HG03066 (cell line): Measurements from ENCODE around the gene UBASH3B.
"Not testable (repeated sequence)": the region's sequence is repeated elsewhere in the genome, so short reads cannot be mapped to it uniquely, and the experiment has no call there.

Experiments
- ATAC-seq: cut with Tn5 transposase; IDR thresholded peaks from one replicate; pipeline ENCODE4 v1.9.1; 2021; ENCODE audit warnings: low read depth; ENCODE audit not compliant: unreplicated experiment

UBASH3B gene

GRCh38 chr11:122833846-122834464 lies 178.4 kb downstream of the UBASH3B start:
- no peak for ATAC-seq

DNA sequence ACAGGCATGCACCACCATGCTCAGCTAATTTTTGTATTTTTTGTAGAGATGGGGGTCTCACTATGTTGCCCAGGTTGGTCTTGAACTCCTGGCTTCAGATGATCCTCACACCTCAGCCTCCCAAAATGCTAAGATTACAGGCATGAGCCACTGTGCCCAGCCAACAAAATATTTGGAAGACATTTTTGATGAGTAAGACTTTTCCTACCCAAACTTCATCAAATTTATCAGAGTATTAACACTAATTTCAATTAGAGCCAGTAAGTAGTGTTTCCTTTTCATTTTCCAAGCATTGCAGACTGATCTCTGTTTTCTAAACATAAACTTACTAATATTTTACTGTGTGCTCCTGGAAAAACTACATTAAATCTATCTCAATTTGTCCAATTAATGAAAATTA lies 181.4 kb downstream of the UBASH3B start:
- ATAC-seq = no peak

DNA sequence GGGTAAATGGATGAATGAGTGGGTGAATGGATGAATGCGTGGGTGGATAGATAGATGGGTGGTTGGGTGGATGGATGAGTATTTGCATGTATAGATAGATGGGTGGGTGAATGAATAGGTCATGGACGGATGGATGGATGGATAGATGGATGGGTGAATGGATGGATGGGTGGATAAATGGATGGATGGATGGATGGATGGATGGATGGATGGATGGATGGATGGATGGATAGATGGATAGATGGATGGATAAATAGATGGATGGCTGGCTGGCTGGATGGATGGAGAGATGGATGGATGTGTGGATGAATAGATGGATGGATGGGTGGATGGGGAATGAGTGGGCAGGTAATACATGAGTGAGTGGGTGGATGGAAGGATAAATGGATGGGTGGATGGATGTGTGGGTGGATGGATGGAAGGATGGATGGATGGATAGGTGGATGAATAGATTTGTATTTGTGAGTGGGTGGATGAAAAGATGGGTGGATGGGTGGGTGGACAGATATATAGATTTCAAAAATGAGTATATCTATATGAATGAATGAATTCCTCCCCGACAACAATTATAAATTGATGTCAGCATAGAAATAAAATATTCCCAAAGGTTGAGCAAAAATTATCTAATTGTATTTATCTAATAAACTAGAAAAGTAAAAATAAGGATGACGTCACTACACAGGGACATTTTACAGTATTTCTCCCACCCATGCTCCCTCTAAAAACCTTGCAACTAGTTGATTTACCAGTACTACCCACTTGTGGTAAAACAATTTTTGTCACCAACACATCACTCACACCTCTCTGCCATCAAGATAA lies 182.2 kb downstream of the UBASH3B start:
- ATAC-seq = no peak

DNA sequence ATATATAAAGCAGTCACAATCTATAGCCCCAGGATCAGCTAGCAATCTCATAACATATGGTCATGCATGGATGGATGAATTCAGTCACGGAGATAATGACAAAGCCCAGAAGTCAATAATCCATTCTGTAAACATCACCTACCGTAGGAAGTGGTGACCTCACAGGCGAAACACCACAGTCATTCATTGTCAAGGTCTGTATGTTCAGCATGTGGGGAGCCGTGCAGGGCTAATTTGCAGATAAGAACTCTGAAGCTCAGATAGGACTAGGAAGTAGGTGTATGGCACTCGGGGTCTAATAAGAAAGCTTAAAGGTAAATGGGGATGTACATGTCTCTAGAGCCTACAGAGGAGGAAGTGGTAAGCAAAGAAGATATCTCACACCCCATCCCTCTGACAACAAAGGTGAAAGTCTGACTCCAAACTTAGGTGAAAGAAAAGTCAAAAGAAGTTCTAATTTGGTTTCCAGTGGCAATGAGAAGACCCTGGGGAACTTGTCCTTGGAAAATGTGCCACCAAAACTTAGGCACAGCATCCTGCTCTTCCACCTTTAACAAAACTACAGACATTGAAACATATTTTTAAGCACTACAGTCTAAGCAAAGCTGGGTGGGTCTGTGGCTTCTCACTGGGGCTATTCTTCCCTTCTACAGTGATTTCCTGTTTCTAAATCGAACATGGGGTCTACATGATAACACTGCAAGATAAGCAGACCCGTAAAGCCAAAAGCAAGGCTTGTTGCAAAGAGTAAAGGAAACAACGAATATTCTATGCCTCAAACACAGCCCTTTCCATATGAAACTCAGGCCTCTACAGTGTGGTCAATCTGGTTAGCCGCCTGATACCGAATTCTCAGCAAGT lies 188.0 kb downstream of the UBASH3B start:
- ATAC-seq = peak; percentile 64

DNA sequence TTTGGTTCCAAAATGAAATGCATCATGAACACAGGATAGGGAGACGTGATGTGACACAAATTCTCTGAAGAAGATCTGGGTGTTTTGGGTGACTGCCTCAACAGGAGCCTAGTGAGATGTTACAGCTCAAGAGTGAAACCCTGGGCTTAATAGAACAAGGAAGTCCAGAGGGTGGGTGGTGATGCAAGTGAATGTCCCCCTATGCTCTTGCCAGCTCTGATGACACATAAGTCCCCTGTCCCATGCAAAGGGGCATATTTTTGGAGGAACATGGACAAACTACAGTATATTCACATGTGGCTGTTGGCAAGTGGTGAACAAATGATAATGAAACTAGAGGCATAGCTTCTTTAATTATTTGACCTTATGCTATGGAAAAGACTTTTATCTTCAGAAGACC lies 191.9 kb downstream of the UBASH3B start:
- ATAC-seq = no peak

GRCh38 chr11:122848186-122848585 lies 192.7 kb downstream of the UBASH3B start:
- no peak for ATAC-seq

GRCh38 chr11:122850076-122850631 lies 194.6 kb downstream of the UBASH3B start:
- no peak for ATAC-seq

GRCh38 chr11:122851366-122851966 lies 195.9 kb downstream of the UBASH3B start:
- ATAC-seq = peak; percentile 62

DNA sequence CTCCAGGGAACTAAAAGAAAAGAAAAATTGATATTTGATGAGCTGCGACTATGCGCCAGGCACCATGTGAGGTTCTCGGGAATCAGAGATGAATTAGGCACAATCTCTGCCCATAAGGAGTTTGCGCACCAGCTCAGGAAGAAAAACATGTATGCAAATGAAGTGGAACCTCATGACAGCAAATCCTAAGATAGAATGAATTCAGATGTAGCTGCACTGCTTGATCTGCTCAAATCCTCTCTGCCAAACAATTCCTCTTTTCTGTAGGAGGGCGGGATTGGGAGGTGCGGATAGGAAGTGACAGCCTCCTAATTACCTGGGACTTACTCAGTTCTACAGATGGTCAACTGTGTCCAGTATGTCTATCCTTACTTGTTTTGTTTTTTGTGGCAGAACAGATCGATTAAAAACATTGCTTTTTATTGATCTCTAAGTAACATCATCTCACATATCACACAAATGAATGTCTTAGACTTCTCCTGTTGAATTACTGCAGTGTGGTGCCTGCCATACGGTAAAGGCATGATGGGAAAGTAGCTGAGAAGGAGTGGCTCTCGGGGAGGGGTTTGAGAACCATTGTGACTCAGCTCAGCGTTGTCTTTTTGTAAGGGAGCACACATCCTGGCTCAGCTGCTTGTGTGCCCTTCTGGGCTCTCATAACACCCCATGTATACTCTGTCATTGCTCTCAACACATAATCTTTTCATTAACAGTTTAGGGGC lies 196.7 kb downstream of the UBASH3B start:
- no peak for ATAC-seq

DNA sequence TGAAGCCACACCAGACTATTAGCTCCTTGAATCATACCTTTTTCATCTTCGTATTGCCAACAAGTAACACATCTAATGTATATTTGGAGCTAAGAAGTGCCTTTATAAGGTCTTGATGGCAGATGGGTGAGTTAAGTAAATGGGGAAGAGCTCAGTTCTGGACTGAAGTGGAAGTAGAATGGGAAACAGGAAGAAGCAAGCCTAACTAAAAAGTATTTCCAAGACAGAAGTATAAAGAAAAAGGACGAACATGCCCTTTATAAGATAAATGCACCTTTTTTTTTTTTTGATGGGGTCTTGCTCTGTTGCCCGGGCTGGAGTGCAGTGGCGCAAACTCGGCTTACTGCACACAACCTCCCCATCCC lies 197.3 kb downstream of the UBASH3B start:
- no peak for ATAC-seq

DNA sequence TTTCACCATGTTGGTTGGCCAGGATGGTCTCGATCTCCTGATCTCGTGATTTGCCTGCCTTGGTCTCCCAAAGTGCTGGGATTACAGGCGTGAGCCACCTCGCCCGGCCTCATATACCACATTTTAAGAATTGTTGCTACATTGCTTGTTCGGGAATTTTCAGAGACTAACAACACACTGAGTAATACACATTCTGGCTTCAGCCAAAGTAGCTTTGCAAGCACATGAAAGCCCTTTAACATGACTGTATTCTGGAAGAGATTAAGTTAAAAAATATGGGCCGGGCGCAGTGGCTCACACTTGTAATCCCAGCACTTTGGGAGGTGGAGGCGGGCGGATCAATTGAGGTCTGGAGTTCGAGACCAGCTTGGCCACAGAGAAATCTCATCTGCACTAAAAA lies 197.7 kb downstream of the UBASH3B start:
- ATAC-seq = no peak

- ATAC-seq = no peak
Observed at GRCh38 chr11:122853971-122854446, 198.5 kb downstream of the UBASH3B start.

DNA sequence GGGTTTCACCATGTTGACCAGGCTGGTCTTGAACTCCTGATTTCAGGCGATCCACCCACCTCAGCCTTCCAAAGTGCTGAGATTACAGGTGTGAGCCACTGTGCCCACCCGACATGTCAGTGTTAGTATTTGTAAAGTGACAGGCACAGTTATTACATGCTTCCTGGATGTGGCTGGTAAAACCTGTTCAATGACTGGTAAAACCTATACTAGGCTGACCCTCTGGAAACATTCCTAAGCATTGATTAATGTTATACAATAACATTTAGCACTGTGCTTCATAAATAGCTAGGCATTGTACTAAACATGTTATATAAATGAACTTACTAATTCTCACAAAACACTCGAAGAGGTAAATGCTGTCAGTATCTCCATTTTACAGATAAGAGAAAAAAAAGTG lies 206.1 kb downstream of the UBASH3B start:
- no peak for ATAC-seq

GRCh38 chr11:122862091-122862490 lies 206.6 kb downstream of the UBASH3B start:
- ATAC-seq = no peak

DNA sequence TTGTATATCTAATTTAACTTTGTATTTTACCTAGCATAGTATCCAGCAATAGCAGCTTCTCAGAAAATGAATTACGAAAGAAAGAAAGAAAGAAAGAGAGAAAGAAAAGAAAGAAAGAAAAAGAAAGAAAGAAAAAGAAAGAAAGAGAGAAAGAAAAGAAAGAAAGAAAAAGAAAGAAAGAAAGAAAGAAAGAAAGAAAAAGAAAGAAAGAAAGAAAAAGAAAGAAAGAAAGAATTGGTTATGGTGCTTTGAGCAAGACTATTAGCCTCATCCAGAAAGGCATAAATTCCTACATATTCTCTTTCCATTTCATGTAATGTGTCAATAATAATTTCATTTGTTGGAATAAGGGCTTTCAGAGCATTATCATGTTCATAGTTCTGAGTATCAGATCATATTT lies 207.6 kb downstream of the UBASH3B start:
- ATAC-seq = not testable (repeated sequence)

DNA sequence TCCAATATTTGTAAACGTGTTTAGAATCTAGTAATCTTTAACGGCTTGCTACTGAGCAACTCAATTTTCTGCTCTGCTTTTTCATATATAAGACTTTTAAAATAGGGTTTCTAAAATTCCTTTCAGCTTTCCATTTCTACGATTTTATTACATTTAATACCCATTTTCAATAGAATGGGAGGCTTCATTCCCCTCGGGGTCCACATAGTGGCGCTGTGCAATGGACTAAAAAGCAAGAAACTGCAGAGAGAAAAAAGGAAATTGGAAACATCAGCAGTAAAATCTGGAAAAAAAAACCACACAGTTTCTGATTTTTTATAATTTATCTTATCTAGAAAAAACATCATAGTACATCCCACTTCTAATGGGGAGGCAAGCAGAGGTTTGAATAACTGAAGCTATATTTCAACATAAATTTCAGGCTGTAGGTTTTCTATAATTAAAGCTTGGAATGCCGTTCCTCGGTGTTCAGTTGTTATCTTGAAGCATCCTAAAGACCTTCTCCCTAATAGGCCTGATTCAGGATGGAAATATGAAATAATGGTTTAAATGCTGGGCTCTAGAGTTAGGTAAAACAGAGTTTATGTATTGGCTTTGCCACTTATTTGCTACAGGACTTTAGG lies 208.3 kb downstream of the UBASH3B start:
- no peak for ATAC-seq
